NCI-H1694 (cell line): ENCODE data around the gene DNAH9.

Experiments
- DNase-seq: peaks from one replicate; lab custom pipeline; 2025; lab: John Stamatoyannopoulos, UW

Gene DNAH9

GRCh38 chr17:11598274-11599221 is at the start of gene DNAH9:
Gene DNAH9 (plus strand): TSS chr17:11598470. CDS start chr17:11598499, 29 bp downstream.
- no peak for DNase-seq

GRCh38 chr17:11550431-11550830 is 47.8 kb upstream of the DNAH9 start:
- no peak for DNase-seq

- DNase-seq, result no peak
Measured at GRCh38 chr17:11551442-11551841, 46.8 kb upstream of the DNAH9 start.

GRCh38 chr17:11553135-11553534 is 45.1 kb upstream of the DNAH9 start:
- DNase-seq, result no peak

GRCh38 chr17:11554042-11554441 is 44.2 kb upstream of the DNAH9 start:
- no peak for DNase-seq

- DNase-seq, result no peak
Measured at GRCh38 chr17:11554542-11554941, 43.7 kb upstream of the DNAH9 start.

GRCh38 chr17:11555530-11555929 is 42.7 kb upstream of the DNAH9 start:
- no peak for DNase-seq

GRCh38 chr17:11557727-11558452 is 40.4 kb upstream of the DNAH9 start:
- no peak for DNase-seq

GRCh38 chr17:11558681-11559234 is 39.5 kb upstream of the DNAH9 start:
- DNase-seq, result no peak

- DNase-seq, result no peak
Measured at GRCh38 chr17:11559601-11560000, 38.7 kb upstream of the DNAH9 start.

GRCh38 chr17:11561281-11561680 is 37.0 kb upstream of the DNAH9 start:
- DNase-seq, result no peak

- DNase-seq, result no peak
Measured at GRCh38 chr17:11561702-11562101, 36.6 kb upstream of the DNAH9 start.

GRCh38 chr17:11564589-11565380 is 33.5 kb upstream of the DNAH9 start:
- no peak for DNase-seq

- DNase-seq, result no peak
Measured at GRCh38 chr17:11565591-11565990, 32.7 kb upstream of the DNAH9 start.

GRCh38 chr17:11578998-11579397 is 19.3 kb upstream of the DNAH9 start:
- no peak for DNase-seq

- DNase-seq, result no peak
Measured at GRCh38 chr17:11580677-11581076, 17.6 kb upstream of the DNAH9 start.

GRCh38 chr17:11582217-11582616 is 16.1 kb upstream of the DNAH9 start:
- no peak for DNase-seq

- DNase-seq, result no peak
Measured at GRCh38 chr17:11583306-11583992, 14.8 kb upstream of the DNAH9 start.

GRCh38 chr17:11589716-11590115 is 8.6 kb upstream of the DNAH9 start:
- no peak for DNase-seq

- no peak for DNase-seq
Measured at GRCh38 chr17:11601661-11602060, 3.4 kb downstream of the DNAH9 start.

- DNase-seq, result no peak
Measured at GRCh38 chr17:11608396-11608795, 10.1 kb downstream of the DNAH9 start.
